ENCODE measurements around the gene CD109.
"Not testable (repeated sequence)": the region's sequence is repeated elsewhere in the genome, so short reads cannot be mapped to it uniquely, and the experiment has no call there.

The CD109 gene
- total RNA-seq, result 5.6 to 6.5 reads per million in 2 donors

DNA sequence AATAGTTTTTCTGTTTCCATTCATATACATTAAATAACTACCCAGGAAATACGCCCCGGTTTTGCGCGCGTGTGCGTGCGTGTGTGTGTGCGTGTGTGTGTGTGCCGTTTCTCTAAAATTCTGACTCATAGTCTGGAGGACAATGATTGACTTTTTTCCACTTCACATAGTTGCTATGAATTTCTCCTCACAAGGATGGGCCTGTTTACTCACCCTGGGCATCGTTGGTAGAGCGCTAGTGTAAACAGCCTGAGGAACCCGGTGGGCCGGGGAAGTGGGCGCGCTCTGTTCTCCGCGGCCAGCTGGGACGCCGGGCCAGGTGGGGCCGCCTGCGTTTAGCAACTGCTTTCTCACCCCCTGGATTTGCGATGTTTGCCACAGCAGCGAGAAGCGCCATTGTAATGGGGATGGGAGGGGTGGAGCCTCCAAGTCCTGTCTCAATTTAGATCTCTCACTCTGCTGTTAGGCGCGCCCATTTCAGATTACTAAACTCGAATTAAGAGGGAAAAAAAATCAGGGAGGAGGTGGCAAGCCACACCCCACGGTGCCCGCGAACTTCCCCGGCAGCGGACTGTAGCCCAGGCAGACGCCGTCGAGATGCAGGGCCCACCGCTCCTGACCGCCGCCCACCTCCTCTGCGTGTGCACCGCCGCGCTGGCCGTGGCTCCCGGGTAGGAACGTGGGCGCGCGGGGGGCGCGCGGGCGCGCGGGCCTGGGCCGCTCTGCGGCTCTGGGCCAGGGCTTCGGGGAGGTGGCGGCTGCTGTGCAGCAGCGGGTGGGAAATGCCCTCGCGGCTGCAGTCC, at the start of gene CD109:
CD109 (plus strand) TSS at position 585 of the 803 bp plus-strand sequence; CDS start at position 598, 13 bp downstream.
- DNase-seq, result peak in 4 of 5 experiments; percentile 10 to 88 (median 36)

DNA sequence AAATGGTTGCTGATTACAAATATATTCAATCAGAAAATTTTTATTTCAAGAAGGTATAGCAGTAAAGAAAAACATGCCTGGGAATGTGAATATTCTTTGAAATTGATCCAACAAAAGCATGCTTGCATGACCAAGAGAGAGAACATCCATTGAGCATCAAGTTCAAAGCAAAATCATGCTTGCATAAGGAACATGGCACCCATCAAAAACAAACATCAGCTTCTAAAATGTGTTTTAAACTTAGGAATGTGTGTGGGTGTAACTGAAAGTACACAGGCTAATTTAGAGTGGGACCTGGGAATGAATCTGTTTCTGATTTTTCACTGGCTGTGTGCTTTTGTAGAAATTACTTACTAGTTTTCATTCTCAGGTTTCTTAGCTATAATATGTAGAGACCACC, 47.8 kb upstream of the CD109 start:
- DNase-seq, result no peak

DNA sequence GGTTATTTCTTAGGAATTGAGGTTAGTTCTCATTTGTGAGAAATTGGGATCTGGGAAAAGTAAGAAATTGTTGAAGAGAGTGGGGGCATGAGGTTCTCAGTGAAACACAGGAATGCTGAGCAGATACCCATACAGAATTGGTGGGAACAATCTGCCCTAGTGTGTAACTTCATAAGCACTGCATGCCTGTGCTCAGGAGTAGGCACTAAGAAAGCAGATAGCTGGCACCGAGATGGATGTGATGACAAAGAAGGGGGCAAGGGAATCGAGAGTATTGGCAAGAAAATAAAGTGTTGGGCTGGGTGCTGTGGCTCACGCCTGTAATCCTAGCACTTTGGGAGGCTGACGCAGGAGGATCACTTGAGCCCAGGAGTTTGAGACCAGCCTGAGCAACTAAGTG, 46.2 kb upstream of the CD109 start:
- no peak for DNase-seq

DNA sequence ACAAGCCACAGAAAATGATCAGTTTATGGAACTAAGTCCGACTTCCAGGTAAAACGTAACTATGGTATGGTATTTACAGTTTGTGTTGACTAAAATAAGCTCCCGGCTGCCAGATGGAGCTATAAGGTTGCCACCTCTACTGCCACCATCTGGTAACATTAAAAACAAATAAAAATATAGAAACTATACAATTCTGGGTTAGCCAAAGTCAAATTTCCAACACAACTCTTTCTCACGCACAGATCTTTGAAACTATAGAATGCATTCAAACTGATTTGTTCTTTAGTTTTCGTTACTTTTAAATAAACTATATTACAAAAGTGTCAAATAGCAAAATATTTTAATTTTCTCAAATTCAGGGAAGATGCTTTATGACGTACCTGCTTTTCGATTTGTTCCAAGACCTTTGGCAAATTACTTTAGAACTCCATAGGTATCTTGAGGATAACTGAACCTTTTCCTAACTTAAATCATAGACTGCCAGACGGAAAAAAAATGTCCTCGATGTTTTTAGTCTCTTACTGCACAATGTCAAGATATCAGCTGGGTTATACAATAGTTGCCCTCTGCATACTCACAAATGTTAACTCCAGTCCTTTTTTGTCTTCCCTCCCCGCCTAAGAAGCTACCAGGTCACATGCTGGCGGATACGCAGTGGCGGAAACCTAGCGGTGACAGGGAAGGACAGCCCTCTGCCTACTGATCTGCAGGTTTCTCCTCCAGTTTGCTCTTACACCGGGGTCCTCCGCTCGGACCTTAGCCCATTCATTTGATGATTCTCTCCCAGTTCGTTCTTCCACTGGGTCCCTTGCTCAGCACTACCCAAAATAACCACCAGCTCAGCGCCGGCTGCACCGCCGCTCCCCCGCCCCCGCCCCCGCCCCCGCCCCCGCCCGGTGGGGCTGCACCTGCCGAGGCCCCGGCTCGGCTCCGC, 43.1 kb upstream of the CD109 start:
- DNase-seq, result peak; percentile 30 to 88 (median 58)

DNA sequence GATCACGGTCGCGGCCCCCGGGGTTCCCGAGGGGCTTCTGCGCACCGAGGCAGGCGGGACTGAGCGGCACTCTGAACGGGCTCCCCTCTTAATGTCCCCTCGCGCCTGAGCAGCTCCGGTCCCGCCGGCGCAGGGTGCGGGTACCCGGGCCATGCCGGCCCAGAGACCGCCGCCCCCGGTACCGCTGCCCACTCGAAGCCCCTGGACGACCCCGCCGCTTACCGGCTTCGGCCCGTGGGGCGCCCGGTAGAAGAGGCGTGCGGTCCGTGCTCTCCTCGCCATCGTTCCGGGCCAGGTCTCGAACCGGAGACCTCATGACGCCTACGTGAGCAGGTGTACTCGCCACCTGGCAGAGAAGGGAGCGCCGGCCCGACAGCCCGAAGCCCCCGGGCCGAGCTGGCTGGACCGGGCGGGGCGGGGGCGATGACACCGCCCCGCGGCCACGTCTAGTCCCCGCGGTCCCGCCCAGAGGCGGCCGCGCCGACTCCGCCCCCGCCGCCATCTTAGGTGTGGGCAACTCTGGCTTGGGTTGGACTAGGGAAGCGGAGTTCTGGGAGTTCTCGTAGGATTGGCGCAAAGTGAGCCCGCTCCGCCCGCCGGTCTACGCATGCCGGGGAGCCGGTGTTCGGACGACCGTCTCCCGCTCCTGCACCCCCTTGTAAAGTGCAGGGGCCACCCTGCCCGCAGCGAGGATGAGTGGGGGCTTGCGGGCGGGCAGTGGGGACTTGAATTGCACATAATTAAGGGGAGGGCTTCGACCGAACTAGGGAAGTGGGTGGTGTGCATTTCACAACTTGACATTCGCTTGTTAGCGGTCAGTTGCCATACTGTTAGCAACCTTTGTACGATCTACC, 42.2 kb upstream of the CD109 start, which contains the start of gene SLC17A5:
SLC17A5 (minus strand) TSS at position 422 of the 854 bp plus-strand sequence; CDS start at position 316, 106 bp downstream.
- peak; percentile 81 to 90 (median 88) for DNase-seq

DNA sequence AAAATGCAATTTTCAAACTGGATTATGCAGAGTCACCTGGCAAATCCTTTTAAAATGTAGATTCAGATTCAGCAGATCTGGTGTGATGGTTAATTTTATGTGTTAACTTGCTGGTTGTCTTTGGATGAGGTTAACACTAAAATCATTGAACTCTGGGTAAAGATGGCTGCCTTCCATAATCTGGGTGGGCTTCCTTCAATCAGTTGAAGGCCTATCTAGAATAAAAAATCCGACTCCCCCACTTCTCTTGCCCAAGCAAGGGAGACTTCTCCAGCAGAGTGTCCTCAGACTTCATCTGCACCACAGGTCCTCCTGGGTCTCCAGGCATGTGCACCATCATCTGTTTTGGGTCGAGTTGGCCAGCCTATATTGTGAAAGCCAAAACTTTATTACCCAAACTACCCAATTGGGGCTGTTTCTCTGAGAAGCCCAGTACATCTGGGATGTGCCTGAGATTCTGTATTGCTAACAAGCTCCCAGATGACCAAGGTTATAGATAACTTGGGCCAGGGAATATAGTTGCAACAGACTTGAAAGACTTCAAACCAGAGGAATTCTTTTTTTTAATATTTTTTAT, 40.6 kb upstream of the CD109 start:
- DNase-seq, result no peak

DNA sequence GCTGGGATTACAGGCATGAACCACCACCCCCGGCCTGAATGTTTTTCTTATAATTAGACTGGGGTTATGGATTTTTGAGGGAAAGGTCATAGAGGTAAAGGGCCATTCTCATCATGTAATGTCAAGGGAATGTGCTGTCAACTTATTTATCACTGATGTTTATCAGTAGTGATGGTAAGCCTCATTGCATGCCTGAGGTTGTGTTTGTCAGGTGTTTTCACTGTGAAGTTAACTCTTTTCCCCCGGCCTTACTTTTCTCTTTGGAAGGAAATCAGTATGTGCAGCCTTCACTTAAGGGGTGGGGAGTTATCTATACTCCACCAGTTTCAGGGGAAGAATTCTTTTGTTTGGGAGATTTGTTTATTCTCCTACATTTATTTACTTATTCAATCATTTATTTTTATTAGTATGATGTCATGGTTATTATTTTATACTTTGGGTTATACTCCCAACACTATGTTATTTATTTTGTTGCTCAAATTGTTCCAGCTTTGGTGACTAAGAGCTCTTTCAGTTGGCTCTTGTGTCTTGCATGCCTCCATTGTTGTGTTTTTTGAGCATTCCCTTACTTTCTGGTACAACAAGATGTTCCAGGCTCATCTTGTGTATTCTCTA, 39.4 kb upstream of the CD109 start:
- DNase-seq, result no peak

DNA sequence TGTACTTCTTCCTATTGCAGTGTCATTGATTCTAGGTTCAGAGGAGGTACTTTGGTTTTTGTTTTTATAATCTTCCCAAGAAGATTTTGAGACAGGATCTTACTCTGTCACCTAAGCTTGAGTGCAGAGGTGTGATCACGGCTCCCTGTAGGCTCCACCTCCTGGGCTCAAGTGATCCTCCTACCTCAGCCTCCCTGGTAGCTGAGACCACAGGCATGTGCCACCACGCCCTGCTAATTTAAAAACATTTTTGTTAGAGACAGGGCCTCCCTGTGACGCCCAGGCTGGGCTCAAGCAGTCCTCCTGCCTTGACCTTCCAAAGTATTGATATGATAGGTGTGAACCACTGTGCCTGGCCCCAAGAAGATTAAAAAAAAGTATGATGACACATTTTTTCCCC, 38.8 kb upstream of the CD109 start:
- DNase-seq, result peak in 1 of 5 experiments; percentile 34

DNA sequence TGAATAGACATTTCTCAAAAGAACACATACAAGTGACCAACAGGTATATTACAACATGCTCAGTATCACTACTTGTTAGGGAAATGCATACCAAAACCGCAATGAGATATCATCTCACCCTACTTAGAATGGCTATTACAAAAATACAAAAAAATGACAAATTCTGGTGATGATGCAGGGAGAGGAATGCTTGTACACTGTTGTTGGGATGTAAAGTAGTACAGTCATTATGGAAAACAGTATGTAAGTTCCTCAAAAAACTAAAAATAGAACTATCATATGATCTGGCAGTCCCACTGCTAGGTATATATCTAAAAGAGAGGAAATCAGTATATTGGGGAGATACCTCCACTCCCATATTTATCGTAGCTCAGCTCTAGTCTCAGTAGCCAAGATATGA, 31.3 kb upstream of the CD109 start:
- DNase-seq, result no peak

DNA sequence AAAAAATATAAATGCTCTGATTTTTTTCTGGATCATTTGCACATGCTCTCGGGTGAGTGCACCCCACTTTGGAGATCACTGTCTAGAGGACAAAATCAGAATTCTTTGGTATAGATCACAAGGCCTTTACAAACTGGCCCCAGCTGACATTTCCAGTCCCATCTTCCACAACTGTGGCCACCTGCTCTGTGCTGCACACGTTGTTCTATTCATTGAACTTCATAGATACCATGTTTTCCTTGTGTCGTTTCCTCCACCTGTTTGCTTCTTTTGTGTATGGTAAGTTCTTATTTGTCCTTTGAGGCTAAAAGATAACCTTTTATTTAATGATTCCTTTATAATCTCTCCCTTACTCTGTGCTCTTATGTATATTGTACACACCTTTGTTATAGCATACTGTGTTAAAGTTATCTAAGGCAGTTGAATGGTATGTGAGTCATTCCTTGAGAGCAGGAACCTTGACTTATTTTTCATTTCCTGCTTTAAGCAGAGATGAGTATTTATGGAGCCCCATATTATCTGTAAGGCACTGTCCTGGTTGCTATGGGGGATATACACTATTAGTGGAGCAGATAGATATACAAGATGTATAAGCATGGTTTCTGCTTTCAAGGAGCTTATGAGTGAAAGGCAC, 30.2 kb upstream of the CD109 start:
- DNase-seq, result peak in 1 of 5 experiments; percentile 41

DNA sequence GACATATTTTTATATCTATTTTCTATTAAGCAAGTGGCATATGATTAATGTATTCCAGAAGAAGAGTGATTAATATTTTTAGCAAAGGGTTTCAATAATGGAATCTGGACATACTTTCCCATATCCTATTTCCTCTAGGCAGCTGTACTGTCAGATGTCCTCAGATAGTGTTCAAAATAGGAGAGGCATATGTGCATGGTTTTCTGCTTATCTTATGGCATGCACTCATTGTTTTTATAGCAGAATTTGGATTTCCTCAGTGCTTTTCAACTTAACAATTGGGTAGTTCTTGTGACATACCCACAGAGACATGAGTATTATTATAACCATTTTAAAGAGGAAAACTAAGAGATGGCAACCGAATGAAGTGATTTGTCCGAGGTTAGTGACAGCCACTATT, 29.6 kb upstream of the CD109 start:
- DNase-seq, result no peak

DNA sequence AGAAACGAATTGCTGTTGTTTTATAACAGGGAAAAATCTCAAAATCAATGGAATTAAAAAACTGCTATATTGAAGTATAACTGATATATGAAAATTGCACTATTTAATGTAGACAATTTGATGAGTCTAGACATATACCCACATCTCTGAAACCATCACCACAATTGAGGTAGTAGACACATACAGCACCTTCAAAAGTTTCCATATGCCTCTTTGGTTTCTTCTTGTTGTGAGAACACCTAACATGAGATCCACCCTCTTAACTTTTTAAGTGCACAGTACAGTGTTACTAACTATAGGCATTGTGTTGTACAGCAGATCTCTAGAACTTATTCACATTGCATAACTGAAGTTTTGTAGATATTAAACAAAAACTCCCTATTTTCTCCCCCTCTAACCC, 28.2 kb upstream of the CD109 start:
- peak in 1 of 5 experiments; percentile 26 for DNase-seq

DNA sequence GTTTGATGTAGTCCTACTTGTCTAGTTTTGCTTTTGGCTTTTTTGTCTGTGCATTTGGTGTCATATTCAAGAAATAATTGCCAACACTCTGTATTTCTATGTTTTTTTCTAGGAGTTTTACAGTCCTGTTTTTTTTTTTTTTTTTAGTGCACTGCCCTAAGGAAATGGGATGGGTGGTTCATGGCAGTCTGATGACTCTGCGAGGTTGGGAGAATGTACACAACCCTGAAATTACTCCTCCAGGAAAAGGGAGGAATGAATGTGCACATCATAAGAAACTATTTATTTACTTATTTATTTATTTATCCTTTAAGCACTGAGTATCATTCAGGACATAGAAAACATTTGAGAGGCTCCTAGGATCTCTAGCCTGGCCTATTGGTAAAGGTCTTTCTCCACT, 27.0 kb upstream of the CD109 start:
- DNase-seq, result no peak

DNA sequence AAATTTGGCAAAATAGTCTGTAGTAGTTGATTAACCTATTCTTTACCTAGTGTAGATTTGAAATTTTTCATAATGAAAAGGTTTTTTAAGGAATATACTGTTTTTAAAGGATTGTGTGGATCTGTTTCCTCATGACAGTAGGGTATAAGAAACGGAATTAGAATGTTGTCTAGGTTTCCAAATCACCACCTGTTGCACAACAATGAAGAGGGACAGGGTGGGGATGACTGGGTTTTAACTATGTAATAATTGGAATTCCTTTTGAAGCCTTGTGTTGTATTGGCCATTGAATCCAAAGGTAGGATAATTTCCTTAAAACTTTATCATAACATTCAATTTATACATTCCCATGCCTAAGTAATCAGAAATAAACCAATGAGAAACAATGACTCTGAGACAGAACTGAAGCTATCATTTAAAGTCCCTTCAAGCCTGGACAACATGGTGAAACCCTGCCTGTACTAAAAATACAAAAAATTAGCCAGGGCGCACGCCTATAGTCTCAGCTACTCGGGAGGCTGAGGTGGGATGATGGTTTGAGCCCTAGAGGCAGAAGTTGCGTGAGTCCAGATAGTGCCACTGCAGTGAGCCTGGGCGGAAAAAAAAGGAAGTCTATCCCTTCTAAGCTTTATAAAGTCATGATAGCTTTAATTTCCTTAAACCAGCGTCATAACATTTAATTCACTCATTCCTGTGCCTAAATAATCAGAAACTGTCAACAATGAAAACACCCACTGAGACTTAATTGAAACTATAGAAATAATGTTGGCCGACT, 23.9 kb upstream of the CD109 start:
- DNase-seq, result no peak

DNA sequence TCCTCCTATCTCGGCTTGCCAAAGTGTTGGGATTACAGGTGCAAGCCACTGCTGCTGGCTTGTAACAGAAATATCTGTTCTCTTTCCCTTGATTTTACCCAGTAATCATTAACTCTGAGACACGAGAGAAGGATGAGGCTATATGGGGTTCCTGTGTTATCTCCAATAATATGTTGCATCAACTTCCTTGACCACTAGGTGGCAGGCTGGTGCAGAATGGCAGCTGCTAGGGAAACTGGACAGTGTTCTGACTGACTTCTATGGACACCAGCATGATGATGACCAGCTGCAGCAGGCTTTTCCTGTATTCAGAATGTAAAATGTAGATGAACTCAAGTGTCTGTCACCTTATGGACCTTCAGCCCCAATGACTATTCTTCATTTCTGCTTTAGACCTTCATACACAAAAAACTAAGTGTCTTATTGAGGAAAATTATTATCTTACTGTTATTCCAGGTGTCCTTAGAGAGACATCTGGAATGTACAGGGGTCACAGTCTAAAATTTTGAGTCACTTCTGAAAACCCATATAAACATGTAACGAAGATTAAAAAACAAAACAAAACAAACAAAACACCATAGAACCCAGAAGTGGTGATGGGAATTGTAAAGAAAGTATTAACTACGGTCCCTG, 20.4 kb upstream of the CD109 start:
- peak; percentile 24 to 59 (median 32) for DNase-seq

DNA sequence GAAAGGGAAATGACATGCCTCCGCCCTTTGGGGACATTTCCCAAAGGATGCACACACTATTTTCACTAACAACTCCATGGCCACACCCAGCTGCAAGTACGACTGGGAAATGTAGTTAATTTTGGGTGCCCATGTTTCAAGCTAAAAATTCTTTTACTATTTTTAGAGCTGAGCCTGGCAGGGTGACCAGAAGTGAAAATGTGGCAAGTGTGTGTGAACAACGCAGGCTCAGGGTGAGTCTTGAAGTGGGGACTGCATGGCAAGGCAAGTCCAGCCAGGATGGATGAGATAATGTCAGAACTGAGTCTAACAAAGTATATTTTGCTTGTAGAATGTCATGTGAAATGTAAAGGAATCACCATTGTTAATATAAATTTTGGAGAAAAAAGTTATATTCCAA, 17.0 kb upstream of the CD109 start:
- no peak for DNase-seq

DNA sequence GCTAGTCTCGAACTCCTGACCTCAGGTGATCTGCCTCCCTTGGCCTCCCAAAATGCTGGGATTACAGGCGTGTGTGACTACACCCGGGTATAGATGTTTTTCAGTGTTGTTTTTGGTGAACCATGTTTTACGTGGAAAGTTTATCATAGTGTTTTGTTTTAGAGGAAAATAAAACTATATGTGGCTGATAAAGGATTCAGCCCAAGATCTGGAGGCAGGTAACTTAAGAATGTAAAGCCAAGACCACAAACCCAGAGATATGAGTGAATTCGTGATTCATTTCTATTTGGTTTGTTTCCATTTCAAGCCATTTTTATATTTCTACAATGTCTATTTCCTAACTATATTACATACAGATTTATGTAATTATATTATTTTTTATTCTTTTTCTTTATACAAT, 16.2 kb upstream of the CD109 start:
- not testable (repeated sequence) for DNase-seq

DNA sequence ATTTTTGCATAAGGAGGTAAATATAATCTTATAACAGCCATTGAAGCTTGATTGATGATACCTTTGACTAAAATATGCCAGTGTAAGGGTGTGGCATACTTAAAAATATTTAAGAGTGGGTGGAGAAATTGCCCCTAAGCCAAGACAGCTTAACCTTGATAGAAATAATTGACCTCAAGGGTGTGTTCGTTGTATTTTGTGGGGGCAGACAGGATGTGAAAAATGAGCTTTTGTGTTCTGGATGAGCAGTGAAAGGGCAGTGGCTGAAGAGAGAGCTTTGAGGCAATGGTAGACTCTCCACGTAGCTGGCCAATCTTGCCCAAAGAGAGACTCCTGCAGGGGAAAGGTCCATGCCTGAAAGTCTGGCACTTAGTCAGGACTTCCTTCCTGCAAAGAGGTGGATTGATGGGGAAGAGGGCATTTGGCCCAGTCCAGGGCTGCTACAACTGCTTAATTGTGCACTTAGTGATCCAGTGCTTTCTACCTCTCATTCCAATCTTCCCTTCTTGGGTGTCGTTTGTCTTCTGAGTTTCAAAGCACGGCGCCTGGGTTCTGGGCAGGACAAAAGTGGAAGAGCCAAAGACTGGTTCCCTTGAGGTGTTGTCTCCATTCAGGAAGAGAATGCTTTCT, 15.6 kb upstream of the CD109 start:
- DNase-seq, result no peak

DNA sequence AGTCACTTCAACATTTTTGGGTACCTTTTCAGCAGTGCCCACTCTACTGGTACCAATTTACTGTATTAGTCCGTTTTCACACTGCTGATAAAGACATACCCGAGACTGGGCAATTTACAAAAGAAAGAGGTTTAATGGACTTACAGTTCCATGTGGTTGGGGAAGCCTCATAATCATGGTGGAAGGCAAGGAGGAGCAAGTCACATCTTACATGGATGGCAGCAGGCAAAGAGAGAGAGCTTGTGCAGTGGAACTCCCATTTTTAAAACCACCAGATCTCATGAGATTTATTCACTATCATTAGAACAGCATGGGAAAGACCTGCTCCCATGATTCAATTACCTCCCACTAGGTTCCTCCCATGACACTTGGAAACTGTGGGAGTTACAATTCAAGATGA, 12.4 kb upstream of the CD109 start:
- not testable (repeated sequence) for DNase-seq
